A673 (cell line): ENCODE measurements around the gene NEDD4L. TPM values are rescaled to one million over a fixed set of nuclear protein-coding genes. Genes with fewer than 3 reads are reported as not detected.

Experiments
- BruUV-seq: library from RNA; stranded (reverse); fragments of 400-500 nt; replicated peaks from 2 replicates; lab custom pipeline; 2021; lab: Mats Ljungman, UMichigan
- CTCF ChIA-PET: fragments of 300-600 bp; sonication (Branson Sonifier 250); formaldehyde crosslinking; loops from one replicate; lab custom pipeline; 2022; ENCODE audit warnings: antibody characterized with exemption; lab: Charles Lee
- POLR2A ChIA-PET: fragments of 300-600 bp; sonication (Branson Sonifier 250); formaldehyde crosslinking; loops from one replicate; lab custom pipeline; 2022; ENCODE audit warnings: antibody characterized with exemption; ENCODE audit not compliant: low non-redundant PET; lab: Charles Lee
- DNase-seq: peaks from one replicate; pipeline ENCODE4 v3.0.0-alpha.2; 2015; ENCODE audit warnings: low spot score
- H3K27ac ChIP-seq: fragments of 200-600 bp; sonication (generic); 2 replicates; pipeline ENCODE4 v1.5.1; 2016; ENCODE audit warnings: mixed run types, low read depth, mild to moderate bottlenecking, mixed read lengths, antibody characterized with exemption, low read length; ENCODE audit not compliant: poor library complexity, severe bottlenecking
- H3K27me3 ChIP-seq: fragments of 200-600 bp; sonication (generic); replicated peaks from 2 replicates; pipeline ENCODE4 v1.6.1; 2017; ENCODE audit warnings: mixed run types, low read depth, mild to moderate bottlenecking, mixed read lengths, antibody characterized with exemption, low read length; ENCODE audit not compliant: insufficient read depth, poor library complexity
- H3K36me3 ChIP-seq: fragments of 200-600 bp; sonication (generic); 2 replicates; pipeline ENCODE4 v1.6.1; 2016; ENCODE audit warnings: mixed run types, mild to moderate bottlenecking, mixed read lengths, antibody characterized with exemption, low read length; ENCODE audit not compliant: insufficient read depth, poor library complexity, severe bottlenecking
- H3K4me1 ChIP-seq: fragments of 200-600 bp; sonication (generic); 2 replicates; pipeline ENCODE4 v1.6.1; 2017; ENCODE audit warnings: mixed run types, mild to moderate bottlenecking, mixed read lengths, antibody characterized with exemption, low read length; ENCODE audit not compliant: insufficient read depth, poor library complexity, severe bottlenecking
- H3K4me3 ChIP-seq: fragments of 200-600 bp; sonication (generic); 2 replicates; pipeline ENCODE4 v1.5.1; 2016; ENCODE audit warnings: low read depth, mixed run types, mild to moderate bottlenecking, mixed read lengths, low read length; ENCODE audit not compliant: poor library complexity, severe bottlenecking
- H3K9me3 ChIP-seq: fragments of 200-600 bp; sonication (generic); 2 replicates; pipeline ENCODE4 v1.6.1; 2016; ENCODE audit warnings: mixed run types, low read depth, mild to moderate bottlenecking, mixed read lengths, antibody characterized with exemption, low read length; ENCODE audit not compliant: poor library complexity, severe bottlenecking
- EZH2 ChIP-seq: fragments of 200-600 bp; sonication (generic); IDR thresholded peaks from 2 replicates; pipeline ENCODE4 v1.6.1; 2017; ENCODE audit warnings: borderline replicate concordance, low read depth, mild to moderate bottlenecking, mixed read lengths, antibody characterized with exemption, low read length; ENCODE audit not compliant: poor library complexity, severe bottlenecking
- intact Hi-C: fragments of 100-400 bp; cut with micrococcal nuclease; formaldehyde crosslinking; loops from one replicate; pipeline ENCODE4 v1.10.0; 2022; ENCODE audit not compliant: unreplicated experiment
- total RNA-seq: library from RNA; stranded (reverse); gene quantifications from 2 replicates; pipeline ENCODE4 v1.2.3, GENCODE V29; 2021
- TF ChIP-seq, protein P1 (sequence below): fragments of 300-800, 200-600 bp; sonication (generic); conservative IDR thresholded peaks from 2 replicates; pipeline ENCODE4 v1.5.1; 2017; ENCODE audit warnings: low read depth, mild to moderate bottlenecking, antibody characterized with exemption, low read length, moderate library complexity, mixed read lengths

Gene NEDD4L
- total RNA-seq, 1 experiment from 2014 or later: 15.3 TPM

DNA sequence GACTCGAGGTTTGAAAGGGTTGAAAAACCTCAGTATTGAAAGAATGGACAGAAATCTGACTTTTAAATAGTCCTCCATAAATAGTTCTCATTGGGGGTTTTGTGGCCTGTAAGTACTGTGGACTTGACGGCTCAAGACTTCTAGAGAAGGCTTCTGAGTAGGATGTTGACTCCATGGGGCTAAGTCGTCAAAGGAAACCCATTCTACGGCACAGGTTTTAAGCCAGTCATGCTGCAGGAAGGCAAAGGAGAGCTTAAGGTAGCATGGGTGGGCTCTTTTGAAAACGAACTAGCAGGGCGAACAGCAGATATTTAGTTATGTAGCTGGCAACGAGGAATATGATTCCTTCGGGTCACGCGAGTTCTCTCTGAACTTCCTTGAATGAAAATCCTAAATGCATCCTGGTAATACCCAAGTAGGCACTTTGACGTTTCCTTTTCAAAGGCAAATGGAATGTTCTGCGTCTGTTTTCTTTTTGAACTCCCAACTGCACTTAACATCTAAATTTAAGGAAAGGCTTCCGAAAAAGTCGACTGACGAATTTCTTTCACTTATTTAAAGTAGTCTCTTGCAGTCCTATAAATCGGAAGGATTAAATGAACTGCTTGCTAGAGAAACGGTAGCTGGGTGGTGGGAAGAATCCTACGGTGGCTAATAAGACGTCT lies 1.1 kb upstream of the NEDD4L start:
- BruUV-seq: no TSS peak
- no peaks in the 10 kb centered on the region for H3K36me3 ChIP-seq
- peaks cover 5% of the 10 kb centered on the region for H3K4me1 ChIP-seq
- no peaks in the 10 kb centered on the region for H3K27me3 ChIP-seq
- DNase-seq: no peak
- no peak overlapping the region for H3K27ac ChIP-seq
- intact Hi-C loops: loop anchor here (1.0 to 10.0 kb wide), 7 partner anchors 79 to 451 kb away; no protein-coding TSS in a partner anchor
- no peaks in the 10 kb centered on the region for H3K9me3 ChIP-seq
- CTCF ChIA-PET: interaction anchor here (0.7 to 2.4 kb wide), 4 partner anchors 79 to 450 kb away, joined by 3 to 21 read pairs (median 6); no protein-coding TSS in a partner anchor
- POLR2A ChIA-PET: no interaction called here
- peak overlapping the region; percentile 87 for H3K4me3 ChIP-seq
- TF ChIP-seq, protein P1, sequence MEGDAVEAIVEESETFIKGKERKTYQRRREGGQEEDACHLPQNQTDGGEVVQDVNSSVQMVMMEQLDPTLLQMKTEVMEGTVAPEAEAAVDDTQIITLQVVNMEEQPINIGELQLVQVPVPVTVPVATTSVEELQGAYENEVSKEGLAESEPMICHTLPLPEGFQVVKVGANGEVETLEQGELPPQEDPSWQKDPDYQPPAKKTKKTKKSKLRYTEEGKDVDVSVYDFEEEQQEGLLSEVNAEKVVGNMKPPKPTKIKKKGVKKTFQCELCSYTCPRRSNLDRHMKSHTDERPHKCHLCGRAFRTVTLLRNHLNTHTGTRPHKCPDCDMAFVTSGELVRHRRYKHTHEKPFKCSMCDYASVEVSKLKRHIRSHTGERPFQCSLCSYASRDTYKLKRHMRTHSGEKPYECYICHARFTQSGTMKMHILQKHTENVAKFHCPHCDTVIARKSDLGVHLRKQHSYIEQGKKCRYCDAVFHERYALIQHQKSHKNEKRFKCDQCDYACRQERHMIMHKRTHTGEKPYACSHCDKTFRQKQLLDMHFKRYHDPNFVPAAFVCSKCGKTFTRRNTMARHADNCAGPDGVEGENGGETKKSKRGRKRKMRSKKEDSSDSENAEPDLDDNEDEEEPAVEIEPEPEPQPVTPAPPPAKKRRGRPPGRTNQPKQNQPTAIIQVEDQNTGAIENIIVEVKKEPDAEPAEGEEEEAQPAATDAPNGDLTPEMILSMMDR: no peak
- no peak for TF ChIP-seq EZH2

DNA sequence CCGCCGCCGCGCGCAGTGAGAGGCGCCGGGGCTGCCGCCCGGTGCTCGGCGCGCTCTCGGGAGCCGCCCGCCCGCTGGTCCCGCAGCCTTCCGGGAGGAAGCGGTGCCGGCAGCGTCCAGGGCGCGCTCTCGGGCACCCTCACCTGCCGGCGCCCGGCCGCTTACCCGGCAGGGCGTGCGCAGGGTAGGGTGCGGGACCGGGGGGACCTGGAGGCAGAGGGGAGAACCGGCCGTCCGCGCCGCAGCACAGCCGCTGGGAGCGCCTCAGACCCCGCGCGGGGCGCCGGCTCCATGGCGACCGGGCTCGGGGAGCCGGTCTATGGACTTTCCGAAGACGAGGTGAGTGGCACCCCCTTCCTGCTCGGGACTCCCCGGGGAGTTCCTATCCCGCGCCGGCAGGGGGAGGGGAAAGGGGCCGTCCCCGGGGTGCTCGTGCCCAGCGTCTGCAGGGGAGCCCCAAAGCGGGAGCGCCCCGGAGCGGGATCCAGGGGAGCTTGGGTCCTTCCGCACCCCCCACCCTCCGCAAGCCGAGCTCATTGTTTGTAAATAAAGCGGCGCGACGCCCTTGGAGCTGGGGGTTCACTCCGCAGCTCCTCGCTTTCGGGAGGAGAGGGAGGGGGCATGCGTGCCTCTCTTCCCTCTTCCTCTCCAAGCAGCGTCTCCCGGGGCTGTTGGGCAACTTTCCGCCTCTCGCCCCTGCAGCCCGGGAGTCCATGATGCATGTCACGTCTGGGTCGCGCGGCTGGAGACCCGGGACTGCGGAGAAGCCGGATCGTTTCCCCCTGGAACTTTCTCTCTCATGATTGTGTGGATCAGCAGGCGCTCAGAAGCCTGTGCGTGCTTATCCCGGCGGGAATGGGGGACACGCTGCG lies 580 bp downstream of the NEDD4L start:
- Histone ChIP-seq H3K9me3 (no peaks in the 10 kb centered on the region), H3K27me3 (no peaks in the 10 kb centered on the region), H3K4me3 (peak overlapping the region; percentile 87), H3K4me1 (peaks cover 5% of the 10 kb centered on the region), H3K27ac (no peak overlapping the region), H3K36me3 (no peaks in the 10 kb centered on the region)
- TF ChIP-seq, protein P1: no peak
- TF ChIP-seq EZH2: no peak
- no TSS peak for BruUV-seq
- intact Hi-C loops: loop anchor here (5.0 to 10.0 kb wide), 5 partner anchors 78 to 400 kb away; no protein-coding TSS in a partner anchor
- POLR2A ChIA-PET: interaction anchor here (0.7 kb wide), 1 partner anchor 282 kb away, joined by 3 read pairs; no protein-coding TSS in a partner anchor
- CTCF ChIA-PET: interaction anchor here (1.4 to 1.5 kb wide), 2 partner anchors 77 to 449 kb away, joined by 3 to 7 read pairs; no protein-coding TSS in a partner anchor
- peak; percentile 58 for DNase-seq

GRCh38 chr18:58045242-58046092 lies 1.4 kb downstream of the NEDD4L start:
- Histone ChIP-seq H3K27ac (no peak overlapping the region), H3K4me3 (peak overlapping the region; percentile 87), H3K27me3 (no peaks in the 10 kb centered on the region), H3K9me3 (no peaks in the 10 kb centered on the region), H3K36me3 (no peaks in the 10 kb centered on the region), H3K4me1 (peaks cover 5% of the 10 kb centered on the region)
- intact Hi-C loops: loop anchor here (10.0 kb wide), 2 partner anchors 279 to 401 kb away; no protein-coding TSS in a partner anchor
- DNase-seq: peak; percentile 41
- CTCF ChIA-PET: interaction anchor here (1.4 to 1.5 kb wide), 2 partner anchors 76 to 448 kb away, joined by 3 to 7 read pairs; no protein-coding TSS in a partner anchor
- POLR2A ChIA-PET: interaction anchor here (0.7 kb wide), 1 partner anchor 281 kb away, joined by 3 read pairs; no protein-coding TSS in a partner anchor
- TF ChIP-seq, protein P1: no peak
- TF ChIP-seq EZH2: no peak
- BruUV-seq: no TSS peak
